GM21576 (cell line): Measurements from ENCODE around the gene SFI1.
"Not testable (repeated sequence)": the region's sequence is repeated elsewhere in the genome, so short reads cannot be mapped to it uniquely, and the experiment has no call there.

Experiments used
- ATAC-seq: cut with Tn5 transposase; IDR thresholded peaks from one replicate; pipeline ENCODE4 v1.9.1; 2021; ENCODE audit warnings: mild to moderate bottlenecking, moderate library complexity; ENCODE audit not compliant: unreplicated experiment

SFI1 gene

DNA sequence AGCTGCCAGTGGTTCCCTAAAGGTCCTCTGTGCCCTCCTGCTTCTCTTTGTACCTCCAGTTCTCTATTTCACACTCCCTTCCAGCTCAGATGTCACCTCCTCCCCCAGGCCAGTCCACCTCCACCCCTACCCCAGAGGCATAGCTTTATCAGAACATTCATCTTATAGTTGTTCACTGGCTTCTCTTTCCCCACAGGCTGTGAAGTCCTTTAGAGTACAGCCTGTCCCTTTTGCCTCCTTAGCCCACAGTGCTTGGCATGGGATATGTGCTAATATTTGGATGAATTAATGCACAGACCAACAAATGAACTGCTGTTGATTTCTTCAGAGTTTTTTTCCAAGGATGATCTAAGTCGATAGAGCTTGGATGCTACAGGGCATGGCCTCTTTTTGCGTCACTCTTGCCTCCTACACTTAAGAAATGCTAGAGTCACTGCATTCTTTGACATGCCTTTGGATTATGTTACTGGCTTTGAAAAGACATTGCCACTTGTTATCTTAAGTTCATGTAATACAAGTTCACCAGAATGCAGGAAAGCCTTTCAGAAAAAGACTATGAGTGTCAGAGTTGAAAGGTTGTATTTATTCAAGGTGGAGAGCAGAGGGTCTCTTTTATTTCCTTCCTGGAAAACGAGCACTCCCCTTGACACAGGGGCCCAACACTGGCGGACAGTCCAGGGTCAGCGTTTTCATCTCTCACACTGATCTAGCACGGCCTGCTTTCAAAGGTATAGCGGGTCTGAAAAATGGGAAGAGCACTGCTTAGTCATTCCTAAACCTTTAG, 90.0 kb downstream of the SFI1 start:
- no peak for ATAC-seq

DNA sequence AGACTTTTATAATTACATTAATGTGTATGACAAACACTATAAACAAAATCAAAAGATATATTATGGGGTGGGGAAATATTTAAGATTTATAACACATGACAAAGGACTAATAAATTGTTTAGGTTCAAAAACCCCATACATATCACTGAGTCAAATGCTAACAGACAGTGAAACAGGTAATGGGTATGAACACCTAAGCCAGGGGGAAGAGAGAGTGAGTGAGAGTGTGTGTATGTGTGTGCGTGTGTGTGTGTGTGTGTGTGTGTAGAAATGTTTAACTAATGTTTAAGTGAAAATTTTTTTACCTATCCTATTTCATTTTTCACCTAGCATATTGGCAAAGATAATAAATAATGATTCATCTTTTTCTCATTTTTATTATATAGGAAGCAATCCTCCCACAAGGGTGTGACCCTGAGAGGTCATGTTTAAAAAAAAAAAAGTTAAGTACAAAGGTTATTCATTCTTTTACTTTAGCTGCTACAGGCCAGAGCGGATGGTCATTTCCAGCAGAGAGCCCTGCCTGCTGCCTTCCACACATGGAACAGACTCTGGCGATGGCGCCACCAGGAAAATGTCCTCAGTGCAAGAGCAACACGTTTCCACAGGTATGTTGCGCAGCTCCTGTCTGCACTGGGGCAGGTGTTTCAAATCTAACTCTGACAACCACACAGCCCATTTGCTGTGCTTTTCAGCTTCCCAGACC, 92.8 kb downstream of the SFI1 start:
- ATAC-seq = no peak

DNA sequence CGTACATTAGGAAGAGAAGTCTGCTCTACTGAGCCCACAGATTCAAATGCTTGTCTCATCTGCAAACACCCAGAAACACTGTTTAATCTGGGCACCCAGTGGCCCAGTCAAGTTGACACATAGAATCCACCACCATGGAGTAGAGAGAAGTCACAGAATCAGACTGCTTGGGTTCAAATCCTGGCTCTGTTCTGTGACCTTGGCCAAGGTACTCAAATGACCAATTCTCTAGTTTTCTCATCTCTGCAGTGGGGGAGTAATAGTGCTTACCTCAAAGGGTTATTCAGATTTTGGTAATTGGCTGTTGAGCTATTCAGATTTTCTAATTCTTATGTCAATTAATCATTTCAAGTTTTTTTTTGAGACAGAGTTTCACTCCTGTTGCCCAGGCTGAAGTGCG, 93.8 kb downstream of the SFI1 start:
- ATAC-seq = not testable (repeated sequence)

DNA sequence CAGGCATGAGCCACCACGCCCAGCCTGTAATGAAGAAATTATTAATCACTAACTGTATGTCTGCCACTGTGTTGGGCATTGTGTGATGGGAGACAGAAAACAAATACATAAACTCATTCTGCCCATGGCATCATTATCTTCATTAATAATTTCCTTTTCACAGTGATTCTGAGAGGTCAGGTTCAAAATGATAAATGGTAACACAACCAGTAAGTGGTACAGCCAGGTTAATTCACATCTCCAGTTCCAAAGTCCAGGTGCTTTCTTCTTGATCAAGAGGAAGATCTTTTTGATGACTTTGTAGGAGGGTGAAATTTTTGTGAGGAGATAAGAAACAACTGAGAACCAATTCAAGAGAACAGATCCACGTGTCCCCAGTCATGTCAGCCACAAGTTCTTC, 98.9 kb downstream of the SFI1 start:
- no peak for ATAC-seq

DNA sequence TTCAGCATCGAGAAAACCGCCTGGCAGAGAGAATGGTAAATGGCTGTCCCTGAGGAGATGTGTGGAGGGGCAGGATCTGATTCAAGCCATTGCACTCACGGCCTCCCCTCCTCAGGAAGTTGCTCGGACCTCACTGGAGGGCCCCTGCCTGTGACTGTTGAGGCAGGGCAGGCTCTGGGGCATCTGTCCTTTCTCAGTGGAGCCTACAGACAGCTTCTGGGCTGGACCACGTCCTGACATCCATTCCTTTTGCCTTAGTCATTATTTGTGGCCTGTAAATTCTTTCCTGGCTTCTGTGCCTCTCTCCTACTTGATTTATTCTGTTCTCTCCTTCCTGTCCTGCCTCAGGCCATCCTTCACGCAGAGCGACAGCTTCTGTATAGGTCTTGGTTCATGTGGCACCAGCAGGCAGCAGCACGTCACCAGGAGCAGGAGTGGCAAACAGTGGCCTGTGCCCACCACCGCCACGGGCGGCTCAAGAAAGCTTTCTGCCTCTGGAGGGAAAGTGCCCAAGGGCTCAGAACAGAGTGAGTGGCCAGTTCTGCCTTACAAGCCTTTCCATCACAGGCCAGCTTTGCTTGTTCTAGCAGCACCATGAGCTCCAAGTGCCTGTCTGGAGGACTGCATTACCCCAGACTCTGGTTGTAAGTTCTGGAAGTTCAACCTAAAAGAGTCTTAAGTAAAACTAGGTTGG, 106.1 kb downstream of the SFI1 start:
- ATAC-seq = no peak

DNA sequence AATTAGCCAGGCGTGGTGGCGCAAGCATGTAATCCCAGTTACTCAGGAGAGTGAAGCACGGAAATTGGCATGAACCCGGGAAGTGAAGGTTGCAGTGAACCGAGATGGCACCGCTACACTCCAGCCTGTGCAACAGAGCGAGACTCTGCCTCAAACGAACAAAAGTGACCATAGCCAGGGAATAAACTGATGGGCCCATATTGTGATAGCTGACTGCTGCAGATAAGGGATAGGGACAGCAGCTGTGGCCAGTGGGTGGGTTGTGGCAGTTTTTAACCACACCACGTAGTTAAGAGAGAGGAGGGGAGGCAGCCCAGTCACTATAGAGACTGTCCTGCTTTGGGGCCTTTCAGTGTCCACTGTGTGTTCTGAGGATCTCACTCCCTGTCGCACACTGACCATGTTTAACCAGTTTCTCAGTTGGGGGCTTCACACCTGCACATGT, 106.8 kb downstream of the SFI1 start:
- ATAC-seq = no peak

DNA sequence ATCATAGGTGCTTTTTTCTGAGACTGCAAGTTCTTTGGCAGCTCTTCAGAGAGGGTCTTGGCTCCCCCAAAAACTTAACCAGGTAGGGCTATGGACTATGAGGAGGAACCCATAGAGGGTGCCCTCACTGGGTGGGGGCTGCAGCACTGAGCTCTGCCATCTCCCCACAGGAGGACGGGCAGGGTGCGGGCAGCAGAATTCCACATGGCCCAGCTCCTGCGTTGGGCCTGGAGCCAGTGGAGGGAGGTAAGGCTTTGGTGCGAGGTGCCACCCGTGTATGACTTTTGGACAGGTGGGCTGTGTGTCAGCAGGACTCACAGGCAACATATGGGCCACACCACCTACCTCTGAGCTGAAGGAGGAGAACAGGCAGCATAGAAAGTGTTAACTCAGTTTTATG, 107.2 kb downstream of the SFI1 start:
- ATAC-seq = no peak

DNA sequence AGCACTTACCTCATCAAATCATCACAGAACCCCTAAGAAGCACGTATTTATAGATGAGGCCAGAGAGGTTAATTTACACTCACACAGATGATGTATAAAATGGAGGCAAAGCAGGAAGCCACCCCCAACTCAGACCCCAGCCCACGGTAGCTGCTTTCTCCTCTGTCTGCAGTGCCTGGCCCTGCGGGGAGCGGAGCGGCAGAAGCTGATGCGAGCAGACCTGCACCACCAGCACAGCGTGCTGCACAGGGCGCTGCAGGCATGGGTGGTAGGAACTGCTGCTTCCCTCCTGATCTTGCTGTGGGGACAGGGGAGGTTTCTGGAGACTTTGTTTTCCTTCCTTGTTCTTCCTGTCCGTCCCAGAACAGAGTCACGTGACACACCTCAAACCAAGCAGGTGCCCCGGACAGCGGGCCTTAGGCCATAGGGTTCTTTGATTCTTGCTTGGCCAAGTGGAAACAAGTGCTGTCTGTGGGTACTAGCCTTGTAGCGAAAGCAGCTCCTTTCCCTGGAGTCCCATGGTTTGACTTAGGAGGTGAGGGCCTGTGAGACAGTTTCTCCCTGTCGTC, 107.9 kb downstream of the SFI1 start:
- no peak for ATAC-seq

DNA sequence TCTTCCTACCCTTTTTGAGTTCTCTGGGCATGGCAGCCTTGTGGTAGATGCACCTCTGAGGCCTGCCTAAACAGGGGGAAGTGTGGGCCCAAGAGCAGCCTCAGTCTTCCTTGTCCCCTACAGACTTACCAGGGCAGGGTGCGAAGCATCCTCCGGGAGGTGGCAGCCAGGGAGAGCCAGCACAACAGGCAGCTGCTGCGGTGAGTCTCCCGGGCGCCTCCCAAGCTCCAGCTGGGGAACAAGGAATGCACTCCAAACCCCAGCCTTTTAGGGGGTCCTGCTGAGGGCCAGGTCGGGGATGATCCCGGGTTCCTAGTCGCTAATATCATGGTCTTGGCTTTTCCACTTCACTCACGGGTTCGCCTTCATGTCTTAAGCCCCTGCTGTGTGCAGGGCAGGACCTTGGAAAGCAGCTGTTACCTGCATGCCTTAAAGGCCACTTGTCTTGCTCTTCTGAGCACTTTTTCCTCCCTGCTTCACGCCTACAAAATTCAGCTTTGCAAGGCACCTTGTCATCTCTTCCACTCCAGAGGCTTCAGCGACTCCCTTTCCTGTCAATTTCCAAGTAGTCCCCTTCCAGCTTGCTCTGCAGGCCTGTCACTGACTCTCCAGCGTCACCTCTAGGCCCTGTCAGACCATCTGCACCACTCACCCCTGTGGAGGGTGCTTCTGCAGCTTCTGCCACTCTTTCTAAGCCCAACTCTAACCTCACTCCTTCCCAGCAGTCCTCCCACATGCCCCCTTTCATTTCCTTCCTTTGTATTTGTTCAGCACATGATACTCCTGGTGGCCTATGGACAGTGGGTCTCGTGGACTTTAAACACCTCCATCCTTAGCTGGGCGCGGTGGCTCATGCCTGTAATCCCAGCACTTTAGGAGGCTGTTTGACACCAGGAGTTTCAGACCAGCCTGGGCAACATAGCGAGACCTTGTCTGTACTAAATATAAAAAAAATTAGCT, 108.7 kb downstream of the SFI1 start:
- no peak for ATAC-seq

DNA sequence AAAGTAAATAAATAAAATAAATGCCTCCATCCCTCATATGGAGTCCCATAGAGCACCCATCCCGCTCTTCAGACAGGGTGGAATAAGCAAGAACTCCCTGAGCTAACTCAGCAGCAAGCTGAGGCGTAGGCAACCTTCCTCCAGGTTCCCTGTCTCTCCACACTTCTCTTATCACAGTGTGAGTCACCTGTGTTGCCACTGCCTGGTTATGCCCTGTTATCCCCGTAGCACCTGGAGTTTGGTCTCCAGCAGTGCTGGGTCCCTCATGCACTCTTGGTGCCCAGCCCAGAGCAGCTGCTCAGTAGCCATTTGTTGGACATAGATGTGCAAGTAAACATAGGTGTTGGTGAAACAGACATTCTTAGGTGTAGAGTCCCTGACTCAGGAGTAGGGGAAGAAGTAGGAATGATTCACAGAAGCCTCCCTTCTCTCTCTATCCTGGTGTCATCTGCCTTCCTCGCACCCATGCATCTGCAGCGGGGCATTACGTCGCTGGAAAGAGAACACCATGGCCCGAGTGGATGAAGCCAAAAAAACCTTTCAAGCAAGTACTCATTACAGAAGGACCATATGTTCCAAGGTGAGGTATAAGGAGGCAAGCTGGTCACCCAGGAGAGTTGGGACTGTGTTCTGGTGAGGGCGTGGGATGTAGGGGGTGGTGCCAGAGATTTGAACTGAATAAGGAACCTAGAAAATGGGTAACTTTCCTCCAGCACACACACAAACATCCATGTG, 109.7 kb downstream of the SFI1 start:
- no peak for ATAC-seq

DNA sequence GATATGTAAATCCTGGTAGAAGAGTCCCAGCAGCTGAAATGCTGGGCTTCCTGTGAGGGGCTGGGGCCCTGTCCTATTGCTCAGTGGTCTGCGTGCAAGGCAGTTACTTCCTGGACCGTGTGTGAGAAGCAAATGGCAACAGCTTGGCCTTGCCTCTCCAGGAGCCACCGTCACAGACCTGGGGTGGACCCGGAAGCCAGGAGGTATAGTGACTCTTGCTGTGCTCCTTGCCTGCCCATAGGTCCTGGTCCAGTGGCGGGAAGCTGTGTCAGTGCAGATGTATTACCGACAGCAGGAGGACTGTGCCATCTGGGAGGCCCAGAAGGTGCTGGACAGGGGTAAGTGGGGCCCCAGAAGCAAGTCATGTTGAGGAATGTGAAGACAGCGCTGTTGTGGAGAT, 111.4 kb downstream of the SFI1 start:
- no peak for ATAC-seq

DNA sequence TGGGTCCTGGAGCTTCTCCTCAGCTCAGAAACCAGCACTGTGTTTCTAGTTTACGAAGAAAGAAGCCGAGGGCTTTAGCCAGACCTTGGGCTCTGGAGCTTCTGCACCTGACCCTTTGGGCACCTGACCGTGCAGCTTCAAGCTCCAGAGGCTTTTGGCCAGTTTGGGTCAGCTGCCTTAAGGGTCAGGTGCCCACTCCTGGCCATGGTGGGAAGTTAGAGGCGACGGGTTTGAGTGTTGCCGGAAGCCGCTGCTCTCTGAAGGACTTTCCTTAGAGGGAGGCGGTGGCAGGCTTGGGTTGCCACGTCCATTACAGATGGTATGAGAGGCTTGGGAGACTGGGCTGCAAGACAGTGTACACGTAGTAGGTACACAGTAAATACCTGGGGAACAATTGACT, 113.4 kb downstream of the SFI1 start:
- no peak for ATAC-seq

DNA sequence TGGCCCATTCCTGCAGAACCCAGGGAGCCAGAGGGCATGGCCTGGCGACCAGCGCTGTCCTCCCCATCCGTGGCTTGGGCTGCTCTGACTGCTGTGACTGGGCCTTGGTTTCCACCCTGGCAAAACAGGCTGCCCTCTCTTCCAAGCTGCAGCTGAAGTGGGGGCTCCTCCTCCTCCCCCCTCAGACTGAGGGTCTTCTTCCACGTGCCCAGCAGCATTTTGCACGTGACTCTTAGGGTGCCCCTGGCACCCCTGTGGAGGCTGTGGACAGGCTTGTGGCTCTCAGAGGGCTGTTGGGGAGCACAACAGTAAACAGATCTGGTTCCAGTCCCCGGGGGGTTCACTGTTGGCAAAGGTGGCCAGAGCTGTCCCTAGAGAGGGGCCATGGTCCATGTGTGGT, 114.3 kb downstream of the SFI1 start:
- ATAC-seq = no peak

DNA sequence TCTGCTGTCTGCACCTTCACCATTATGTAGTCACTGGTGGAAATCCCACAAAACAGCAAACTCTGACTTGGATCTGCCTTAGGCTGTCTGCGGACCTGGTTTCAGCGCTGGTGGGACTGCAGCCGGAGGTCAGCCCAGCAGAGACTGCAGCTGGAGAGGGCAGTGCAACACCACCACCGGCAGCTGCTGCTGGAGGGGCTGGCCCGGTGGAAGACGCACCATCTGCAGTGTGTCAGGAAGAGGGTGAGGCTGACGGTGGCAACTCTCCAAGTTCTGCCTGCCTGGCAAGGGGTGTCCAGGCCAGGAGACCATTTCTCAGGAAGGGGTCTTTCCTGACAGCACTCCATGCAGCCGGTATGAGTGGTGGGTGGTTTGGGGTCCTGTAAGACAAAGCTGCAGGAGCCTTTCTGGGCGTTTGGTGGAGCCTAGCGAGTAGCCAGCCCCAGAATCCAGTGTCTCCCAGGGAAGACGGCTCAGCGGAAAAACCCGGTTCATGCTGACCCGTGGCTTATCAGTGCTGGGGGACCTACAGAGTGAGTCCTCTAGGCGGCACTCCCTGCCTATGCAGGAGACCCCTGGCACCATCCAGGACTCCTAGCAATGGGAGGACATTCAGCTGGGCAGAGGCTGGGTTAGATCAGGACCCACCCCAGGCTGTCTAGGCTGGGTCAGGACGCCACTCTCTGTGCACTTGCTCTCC, 114.9 kb downstream of the SFI1 start:
- ATAC-seq = no peak

DNA sequence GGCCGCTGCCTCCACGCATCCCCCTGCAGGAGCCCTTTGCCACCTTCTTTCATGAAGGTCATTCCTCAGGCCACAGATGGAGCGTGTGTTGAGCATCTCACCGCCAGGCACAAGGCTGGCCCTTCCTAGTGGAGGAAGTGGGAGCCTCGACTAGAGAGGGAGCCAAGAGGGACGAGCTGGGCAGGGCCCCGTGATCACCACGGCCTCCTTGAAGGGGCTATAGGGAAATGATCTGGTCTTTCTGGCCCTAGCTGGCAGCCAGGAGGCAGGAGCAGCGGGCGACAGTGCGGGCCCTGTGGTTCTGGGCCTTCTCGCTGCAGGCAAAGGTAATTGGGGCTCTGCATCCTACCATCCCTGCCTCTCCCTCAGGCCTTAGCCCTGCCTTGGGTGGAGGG, 116.6 kb downstream of the SFI1 start:
- no peak for ATAC-seq

DNA sequence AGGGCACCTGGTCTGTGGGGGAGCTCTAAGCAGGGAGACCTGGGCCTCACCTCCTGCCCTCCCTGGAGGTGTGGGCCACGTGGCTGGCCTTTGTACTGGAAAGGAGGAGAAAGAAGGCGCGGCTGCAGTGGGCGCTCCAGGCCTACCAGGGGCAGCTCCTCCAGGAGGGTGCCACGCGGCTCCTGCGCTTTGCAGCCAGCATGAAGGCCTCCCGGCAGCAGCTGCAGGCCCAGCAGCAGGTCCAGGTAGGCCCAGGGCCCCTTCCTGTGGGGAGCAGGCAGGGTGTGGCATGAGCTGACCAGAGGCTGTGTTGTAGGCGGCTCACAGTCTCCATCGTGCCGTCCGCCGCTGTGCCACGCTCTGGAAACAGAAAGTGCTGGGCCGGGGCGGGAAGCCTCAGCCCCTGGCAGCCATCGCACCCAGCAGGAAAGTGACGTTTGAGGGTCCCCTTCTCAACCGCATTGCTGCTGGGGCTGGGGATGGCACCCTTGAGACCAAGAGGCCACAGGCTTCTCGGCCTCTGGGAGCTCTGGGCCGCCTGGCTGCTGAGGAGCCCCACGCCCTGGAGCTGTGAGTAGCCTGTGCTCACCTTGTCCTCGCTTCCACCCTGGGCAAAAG, 117.1 kb downstream of the SFI1 start:
- ATAC-seq = no peak

DNA sequence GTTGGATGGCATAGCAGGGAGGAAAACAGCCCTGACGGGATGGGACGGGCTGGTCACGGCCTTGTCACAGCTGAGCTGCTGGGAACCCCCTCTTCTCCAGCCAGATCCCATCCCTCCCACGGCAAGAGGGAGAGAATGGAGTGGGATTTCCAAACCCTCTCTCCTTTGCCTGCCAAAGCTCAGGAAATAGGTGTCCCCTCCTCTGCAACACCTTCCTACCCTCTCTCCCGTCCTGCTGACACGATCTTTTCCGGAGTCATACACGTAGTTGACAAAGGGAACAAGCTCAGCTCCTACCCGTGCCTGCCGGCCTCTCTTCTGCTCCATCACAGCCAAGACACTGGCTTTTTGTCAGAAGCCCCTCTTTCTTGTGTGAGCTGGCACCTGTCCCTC, 117.6 kb downstream of the SFI1 start:
- no peak for ATAC-seq

DNA sequence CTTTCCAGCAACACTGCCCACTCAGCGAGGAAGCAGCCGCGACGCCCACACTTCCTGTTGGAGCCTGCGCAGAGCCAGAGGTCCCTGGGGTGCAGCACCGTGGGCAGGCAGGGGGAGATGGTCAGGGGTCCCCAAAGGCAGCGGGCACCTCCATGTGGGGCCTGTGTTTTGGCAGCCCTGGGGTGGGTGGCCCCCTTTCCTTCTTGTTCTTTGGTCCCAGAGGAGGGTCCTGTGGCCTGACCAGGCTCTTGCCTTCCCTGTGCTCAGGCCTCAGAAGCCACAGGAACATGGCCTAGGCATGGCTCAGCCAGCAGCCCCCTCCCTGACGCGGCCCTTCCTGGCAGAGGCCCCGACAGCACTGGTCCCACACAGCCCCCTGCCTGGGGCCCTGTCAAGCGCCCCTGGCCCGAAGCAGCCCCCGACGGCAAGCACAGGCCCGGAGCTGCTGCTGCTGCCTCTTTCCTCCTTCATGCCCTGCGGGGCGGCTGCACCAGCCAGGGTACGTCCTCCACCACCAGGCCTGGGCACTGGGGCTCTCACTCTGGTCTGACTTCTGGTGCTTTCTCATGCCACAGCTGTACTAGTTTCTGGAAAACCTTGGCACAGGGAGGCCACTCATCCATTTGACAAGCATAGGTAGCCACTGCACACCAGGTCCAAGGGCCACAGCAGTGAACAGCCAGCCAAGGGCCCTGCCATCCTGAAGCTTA, 118.6 kb downstream of the SFI1 start:
- no peak for ATAC-seq
